OCI-LY3 (cell line): ENCODE data around the gene MYBPHL.

Source experiments
- CTCF ChIP-seq: fragments of 200-600, 300-600 bp; sonication (generic); IDR thresholded peaks from 2 replicates; pipeline ENCODE4 v1.5.1; 2014; ENCODE audit warnings: antibody characterized with exemption, low read length, low read depth
- EZH2phosphoT487 ChIP-seq: fragments of 200-600 bp; shearing (Covaris generic); IDR thresholded peaks from 2 replicates; pipeline ENCODE4 v1.6.1; 2018; ENCODE audit warnings: antibody characterized with exemption, mixed run types, low read depth

GRCh38 chr1:109259674-109260557 lies 46.9 kb downstream of the MYBPHL start:
- TF ChIP-seq CTCF = no peak
- TF ChIP-seq EZH2phosphoT487 = no peak
